ENCODE data around the gene HACD3.
"Not testable (repeated sequence)": the region's sequence is repeated elsewhere in the genome, so short reads cannot be mapped to it uniquely, and the experiment has no call there.

Gene HACD3

DNA sequence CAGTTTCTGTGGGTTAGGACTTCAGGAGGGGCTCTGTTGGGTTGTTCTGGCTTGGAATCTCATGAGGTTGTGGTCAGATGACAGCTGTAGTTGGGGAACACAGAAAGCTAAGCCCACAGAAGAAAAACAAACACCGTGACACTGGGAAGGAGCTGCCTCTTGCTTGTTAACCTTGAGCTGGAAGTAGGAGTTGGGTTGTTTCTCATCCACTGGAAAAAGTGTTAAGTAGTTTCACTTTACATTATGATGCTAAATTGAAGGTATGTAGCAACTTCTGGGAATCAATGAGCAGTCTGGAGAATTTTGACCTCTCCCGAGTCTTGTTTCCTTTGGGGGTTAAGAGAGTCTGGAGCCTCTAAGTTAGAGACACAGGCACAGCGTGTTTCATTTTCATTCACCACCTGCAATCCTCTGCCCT, 20.4 kb downstream of the HACD3 start:
- no peak for DNase-seq

- DNase-seq = no peak
Measured at GRCh38 chr15:65551183-65551582, 20.9 kb downstream of the HACD3 start.

GRCh38 chr15:65552851-65553250, 22.6 kb downstream of the HACD3 start:
- not testable (repeated sequence) for DNase-seq

GRCh38 chr15:65553691-65554090, 23.4 kb downstream of the HACD3 start:
- DNase-seq = no peak

DNA sequence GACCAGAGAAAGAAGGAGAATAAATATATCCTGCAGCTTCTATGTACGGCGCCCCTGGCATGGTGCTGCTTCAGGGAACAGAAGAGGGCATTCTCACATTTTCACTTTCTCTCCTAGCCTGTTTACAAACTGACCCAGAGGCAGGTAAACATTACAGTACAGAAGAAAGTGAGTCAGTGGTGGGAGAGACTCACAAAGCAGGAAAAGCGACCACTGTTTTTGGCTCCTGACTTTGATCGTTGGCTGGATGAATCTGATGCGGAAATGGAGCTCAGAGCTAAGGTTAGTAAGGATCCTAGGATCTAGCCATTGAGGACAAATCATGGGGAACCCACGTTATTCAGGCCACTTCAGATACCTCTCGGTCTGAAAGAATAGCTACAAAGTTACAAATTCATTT, 26.4 kb downstream of the HACD3 start:
- DNase-seq = no peak

- DNase-seq = no peak
Measured at GRCh38 chr15:65558336-65558735, 28.1 kb downstream of the HACD3 start.

DNA sequence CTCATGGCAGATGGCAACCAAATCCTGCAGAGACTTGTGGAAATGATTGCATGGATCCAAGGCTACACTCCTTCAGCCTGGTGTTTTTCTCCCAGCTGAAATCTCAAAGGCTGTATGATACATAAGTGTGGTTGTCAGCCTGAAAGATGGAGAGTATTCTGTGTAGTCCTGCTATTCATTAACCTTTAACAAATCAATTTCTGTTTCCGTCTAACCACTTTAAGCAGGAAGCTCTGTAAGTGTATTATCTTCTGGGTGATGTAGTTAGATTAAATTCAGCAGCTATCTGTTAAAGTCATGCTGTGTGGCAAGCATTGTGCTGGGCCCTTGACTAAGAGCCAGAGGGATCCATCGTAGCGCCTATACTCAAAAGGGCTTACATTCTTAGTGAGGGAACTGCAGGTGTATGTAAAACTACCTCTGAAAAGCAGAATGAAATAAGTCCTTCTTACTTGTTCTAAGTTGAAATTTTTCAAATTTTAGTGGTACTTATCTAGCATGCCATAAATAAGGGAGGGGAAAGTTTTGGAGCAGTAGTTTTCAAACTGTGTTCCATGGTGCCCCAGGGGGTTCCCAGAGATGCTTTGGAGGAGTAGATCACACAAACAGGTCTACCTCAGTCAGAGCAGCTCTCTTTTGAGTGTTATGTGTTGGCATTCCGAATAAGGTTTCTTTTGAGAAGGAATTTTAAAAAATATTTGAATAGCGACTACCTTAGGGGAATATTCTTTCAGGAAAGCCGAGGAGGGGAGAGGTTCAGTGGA, 28.9 kb downstream of the HACD3 start:
- DNase-seq = no peak

- no peak for DNase-seq
Measured at GRCh38 chr15:65559941-65560340, 29.7 kb downstream of the HACD3 start.

DNA sequence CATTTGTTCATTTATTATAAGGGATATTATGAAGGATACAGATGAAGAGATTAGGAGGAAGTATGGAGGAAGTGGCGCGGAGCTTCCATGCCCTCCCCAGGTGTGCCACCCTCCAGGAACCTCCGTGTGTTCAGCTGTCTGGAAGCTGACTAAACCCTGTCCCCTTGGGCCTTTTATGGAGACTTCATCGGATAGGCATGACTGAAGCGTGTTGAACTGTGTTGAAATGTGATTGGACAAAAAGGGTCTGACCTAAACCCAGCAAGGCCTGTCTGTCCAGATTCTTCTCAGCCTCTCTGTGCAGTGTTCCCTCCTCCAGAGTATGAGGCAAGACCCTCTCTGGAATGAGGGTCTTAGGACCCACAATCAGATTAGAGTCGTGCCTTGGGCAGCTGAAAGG, 31.7 kb downstream of the HACD3 start:
- DNase-seq = no peak

GRCh38 chr15:65569728-65570127, 39.5 kb downstream of the HACD3 start:
- no peak for DNase-seq

DNA sequence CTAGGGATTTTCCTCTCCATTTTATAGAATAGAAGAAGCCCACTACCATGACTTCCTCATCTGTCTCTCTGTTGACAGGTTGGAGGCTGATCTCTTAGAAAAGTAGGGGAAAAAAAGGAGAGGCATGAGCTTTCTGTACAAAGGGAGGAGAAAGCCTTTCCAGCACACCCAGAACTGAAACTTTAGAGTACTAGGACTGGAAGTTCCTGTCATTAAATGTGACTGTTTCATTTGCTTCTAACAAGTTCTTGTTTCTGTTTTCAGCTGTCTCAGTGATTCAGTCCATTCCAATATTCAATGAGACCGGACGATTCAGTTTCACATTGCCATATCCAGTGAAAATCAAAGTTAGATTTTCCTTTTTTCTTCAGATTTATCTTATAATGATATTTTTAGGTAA, 41.7 kb downstream of the HACD3 start:
- DNase-seq = no peak

DNA sequence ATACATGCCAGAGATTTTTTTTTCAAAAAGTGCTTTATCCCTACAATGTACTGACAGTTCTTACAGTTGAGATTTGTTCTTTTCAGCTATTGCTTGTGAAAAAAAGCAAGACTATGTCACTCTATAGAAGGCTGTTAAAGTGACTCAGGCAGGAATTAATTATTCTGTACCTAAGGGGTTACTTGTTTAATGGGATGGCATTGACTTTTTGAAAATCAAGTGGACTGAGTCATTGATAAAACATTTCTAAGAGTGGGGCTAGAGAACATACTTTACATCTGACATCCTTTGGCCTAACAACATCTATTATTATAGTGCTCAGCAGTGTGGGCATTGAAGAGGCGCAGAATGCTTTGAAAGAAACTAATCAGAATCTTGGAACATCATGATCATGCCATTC, 46.4 kb downstream of the HACD3 start:
- DNase-seq = no peak

DNA sequence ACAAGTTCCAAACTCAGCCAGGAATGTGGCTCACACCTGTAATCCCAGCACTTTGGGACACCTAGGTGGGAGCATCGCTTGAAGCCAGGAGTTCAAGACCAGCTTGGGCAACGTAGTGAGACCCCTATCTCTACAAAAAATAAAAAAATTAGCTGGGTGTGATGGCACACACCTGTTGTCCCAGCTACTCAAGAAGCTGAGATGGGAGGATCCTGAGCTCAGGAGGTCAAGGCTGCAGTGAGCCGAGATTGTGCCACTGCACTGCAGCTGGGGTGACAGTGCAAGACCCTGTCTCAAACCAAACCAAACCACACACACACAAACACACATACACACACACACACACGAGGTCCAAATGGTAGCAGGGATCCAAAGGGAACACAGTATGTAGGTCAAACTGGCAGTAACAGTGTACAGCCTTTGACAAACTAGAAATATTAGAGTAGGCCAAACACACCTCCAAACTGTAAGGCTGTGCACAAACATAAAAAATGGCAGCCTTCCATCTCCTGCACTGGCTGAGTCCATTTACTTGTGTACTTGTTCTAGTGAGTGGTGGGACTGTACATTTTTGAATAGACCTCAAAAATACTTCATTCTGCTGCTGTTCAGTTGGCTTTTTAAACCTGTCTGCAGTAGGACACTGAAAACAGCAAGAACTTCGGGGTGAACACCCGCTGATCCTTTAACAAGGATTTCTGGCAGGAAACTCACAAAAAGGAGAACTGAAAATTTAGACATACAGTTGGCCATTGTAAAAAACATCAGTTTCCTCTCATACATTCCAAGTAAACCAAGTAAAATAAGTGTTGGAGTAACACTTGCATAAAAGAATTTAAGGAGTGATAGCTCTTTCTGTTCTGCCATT, 47.1 kb downstream of the HACD3 start:
- DNase-seq = no peak

- no peak for DNase-seq
Measured at GRCh38 chr15:65578904-65579728, 48.9 kb downstream of the HACD3 start.

- no peak for DNase-seq
Measured at GRCh38 chr15:65579762-65580161, 49.5 kb downstream of the HACD3 start.

GRCh38 chr15:65580287-65580686, 50.0 kb downstream of the HACD3 start:
- no peak for DNase-seq

GRCh38 chr15:65583701-65584100, 53.4 kb downstream of the HACD3 start:
- peak; percentile 53 for DNase-seq

- DNase-seq = no peak
Measured at GRCh38 chr15:65584241-65584640, 54.0 kb downstream of the HACD3 start.

GRCh38 chr15:65587094-65587493, 56.8 kb downstream of the HACD3 start:
- no peak for DNase-seq

GRCh38 chr15:65595960-65596359, 65.7 kb downstream of the HACD3 start:
- peak; percentile 19 for DNase-seq

GRCh38 chr15:65598468-65598867, 68.2 kb downstream of the HACD3 start:
- DNase-seq = no peak

DNA sequence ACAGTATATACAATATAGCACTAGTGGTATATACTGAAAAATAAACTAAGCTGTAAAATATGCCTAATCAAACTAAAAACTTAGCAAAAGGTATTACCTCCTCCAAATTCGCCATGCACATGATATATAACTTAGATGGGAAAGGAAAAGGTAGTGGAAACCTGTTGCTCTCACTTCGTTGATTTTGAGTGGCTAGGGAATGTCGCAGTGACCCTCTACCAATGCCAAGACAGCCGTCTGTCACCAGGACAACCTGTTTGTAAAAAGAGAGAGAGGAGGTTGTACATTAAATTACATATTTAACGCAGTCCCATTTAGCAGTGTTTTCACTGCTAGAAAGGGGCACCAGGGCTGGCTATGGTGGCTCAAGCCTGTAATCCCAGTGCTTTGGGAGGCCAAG, 69.4 kb downstream of the HACD3 start:
- DNase-seq = no peak

DNA sequence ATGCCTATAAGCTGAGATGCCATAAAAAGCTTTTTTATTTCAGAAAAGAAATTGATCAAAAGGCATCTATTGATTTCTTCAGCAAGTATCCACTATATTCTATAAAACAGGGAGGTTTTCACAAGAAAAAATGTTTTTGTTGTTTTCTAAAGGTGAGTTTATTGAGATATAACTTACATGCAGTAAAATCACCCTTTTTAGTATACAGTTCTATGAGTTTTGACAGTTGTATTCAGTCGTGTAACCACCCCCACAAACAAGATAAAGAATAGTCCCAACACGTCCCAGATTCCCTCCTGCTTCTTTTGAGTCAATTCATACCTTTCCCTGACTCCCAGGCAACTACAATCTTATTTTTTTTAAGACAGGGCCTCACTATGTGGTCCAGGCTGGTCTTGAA, 72.9 kb downstream of the HACD3 start:
- no peak for DNase-seq

All from CD4-positive, alpha-beta T cell treated with Interleukin-17A for 4 hours (primary cell).